OCI-M1 (cell line): Measurements from ENCODE around the gene GPX7.

Experiments
- DNase-seq: peaks from one replicate; lab custom pipeline; 2025; lab: John Stamatoyannopoulos, UW

Gene GPX7

GRCh38 chr1:52629325-52629643, 27.1 kb downstream of the GPX7 start:
- no peak for DNase-seq

DNA sequence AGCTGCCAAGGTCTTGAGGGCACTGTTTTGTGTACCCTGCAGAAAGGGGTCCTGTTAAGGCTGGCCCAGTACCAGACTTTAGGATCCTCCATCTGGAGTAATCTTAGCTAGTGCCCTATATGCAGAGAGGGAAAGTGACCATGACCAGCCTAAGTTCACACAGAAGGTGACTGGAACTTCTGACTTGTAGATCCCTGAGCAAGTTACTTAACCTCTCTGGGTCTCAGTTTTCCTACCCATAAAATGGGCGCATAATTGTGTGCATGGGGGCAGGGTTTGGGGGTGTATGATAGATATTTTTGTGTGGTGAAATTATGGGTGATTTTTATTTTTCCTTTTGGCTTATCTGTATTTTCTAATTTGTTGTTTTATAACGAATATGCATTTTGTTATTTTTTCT, 27.5 kb downstream of the GPX7 start:
- no peak for DNase-seq

DNA sequence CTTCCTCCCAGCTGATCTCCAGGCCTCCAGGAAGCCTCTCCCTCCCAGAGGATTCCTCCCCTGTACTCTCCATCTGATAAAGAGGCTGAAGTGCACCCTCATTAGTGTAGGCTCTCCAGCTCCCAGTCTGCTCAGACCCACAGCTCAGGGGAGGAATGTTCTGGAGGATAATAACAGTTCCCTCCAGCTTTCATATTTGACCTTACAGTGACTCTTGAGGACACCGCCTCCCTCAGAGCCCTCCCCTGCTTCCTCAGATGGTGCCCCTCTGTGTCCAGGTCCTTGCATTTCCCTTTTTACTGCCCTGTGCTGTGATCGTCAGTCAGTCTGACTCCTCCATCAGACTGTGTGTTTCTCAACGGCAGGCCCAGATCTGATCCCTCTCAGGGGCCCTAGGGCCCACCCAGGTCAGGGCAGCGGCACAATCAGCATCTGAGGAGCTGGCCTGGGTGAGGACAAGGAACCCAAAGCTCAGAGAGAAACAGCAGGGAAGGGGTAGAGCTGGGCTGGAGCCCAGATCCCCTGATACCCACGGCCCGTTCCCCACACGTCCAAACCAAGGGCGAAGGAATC, 29.7 kb downstream of the GPX7 start:
- no peak for DNase-seq

DNA sequence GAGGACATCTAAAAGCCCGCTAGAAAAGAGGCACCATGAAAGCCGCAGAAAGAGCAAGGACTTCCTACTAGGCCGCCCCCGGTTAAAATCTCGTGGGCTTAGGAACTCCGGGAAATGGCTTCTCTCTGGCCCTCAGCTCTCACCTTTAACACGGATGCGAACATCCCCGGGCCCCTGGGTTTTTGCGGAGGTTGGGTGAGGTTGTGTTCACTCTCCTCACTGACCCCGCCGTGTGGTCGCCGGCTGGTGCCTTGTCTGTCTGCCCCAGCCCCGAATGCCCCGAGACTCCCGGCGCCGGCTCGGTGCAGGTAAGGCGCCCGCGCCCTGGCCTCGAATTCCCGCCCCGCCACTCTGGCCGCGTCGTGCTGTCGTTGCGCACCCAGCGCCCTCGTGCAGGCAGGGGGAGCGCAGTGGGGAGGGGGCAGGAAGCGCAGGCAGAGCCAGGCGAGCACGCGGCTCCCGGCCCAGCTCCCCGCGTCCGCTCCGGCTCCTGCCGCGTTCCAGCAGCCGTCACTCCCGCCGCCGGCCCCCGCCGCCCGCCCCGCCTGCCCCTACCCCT, 30.6 kb downstream of the GPX7 start, which contains the start of gene SHISAL2A:
TSS of gene SHISAL2A (plus strand) at position 437 of the 559 bp plus-strand sequence. CDS start 326 bp downstream, outside the sequence.
- DNase-seq: no peak

DNA sequence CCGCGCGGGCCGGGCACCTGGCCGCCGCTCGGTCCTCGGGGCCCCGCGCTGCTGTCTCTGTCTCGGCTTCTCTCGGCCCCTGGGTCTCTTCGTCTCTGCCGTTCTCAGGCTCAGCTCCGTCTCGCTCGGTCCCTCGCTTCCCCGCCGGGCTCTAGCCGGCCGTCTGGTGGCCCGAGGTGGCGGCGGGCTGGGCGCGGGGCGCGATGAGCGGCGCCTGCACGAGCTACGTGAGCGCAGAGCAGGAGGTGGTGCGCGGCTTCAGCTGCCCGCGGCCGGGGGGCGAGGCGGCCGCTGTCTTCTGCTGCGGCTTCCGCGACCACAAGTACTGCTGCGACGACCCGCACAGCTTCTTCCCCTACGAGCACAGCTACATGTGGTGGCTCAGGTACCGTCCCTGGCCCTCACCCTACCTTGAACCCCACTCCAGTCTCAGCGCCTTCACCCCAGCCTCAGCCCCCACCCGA, 31.2 kb downstream of the GPX7 start:
- no peak for DNase-seq

GRCh38 chr1:52634111-52634510, 31.9 kb downstream of the GPX7 start:
- no peak for DNase-seq

DNA sequence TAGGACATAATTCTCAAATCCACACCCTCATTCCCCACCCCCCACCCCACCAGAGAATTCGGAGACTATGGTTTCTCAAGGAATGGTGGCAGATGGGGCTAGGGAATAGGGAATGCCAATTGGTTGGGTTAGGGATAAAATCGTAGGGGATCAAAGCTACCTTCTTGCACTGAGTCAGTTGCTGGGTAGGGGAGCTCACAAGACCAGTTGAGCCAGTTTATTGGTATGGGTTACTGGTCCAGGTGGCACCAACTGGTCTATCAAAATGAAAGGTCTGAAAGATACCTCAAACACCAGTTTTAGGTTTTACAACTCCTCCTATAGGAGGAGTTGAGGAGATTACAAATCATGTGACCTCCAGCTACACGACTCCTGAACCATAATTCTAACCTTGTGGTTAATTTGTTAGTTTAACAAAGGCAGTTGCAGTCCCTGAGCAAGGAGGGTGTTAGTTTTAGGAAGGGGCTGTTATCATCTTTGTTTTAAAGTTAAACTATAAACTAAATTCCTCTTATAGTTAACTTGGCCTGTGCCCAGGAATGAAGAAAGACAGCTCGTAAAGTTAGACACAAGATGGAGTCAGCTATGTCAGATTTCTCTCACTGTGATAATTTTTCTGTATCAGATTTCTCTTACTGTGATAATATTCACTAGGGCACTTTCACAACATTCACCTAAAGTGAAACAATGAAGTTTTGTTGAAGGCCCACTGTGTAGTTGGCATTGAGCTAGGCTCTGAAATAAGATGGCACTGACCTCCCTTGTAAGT, 33.3 kb downstream of the GPX7 start:
- no peak for DNase-seq

DNA sequence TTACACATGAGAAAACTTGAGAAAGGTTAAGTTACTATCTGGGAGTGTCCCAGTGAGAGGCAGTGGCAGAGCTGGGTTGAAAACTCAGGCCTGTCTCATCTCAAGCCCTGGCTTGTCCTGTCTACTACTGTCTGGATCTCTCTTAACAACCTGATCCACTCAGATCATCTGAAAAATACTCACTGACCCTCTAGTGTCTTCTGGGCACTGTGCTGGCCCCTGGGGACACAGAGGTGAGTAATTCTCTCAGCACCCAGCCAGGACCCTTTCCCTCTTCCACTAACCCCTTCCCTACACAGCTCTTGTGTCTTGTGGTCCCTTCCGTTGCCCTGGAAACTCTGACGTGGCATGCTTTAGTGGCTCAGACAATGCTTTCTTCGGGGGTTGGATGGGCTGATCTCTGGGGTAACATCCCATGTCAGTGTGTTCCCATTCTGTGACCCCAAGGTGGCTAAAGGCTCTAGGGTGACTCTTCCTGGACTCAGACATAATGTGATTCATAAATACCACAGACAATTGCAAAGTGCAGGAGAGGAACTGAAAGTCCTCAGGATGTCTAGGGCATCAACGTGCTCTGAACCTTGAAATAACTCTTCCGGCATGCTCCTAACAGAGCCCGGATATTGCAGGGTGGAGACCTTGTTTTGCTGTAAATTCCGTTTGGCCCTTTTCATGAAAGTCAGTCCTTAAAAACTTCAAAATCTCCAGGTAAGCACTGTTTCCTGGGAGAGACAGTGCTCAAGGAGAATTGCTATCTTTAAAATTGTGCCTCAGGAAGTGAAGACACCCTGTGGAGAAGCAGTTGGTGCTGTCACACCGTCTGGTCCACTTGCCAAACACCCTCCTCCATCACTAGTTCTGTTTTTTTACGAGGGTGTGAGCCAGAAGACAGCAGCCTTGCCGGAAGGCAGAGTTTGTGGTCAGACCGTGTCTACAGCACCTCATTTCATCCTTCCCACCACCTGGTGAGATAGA, 34.8 kb downstream of the GPX7 start:
- DNase-seq: no peak

GRCh38 chr1:52637946-52638345, 35.8 kb downstream of the GPX7 start:
- no peak for DNase-seq

GRCh38 chr1:52640697-52641096, 38.5 kb downstream of the GPX7 start:
- DNase-seq: no peak

- DNase-seq: no peak
Observed at GRCh38 chr1:52641307-52641706, 39.1 kb downstream of the GPX7 start.

DNA sequence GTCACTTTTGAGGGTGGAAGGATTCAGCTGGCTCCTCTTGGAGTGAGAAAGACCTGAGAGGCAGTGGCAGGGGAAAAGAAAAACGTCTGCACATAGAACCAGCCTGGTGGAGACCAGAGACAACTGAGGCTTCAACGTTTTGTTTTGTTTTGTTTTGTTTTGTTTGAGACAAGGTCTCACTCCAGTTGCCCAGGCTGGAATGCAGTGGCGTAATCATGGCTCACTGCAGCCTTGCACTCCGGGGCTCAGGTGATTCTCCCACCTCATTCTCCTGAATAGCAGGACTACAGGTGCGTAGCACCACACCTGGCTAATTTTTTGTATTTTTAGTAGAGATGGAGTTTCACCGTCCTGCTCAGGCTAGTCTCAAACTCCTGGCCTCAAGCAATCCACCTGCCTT, 43.1 kb downstream of the GPX7 start:
- DNase-seq: no peak

DNA sequence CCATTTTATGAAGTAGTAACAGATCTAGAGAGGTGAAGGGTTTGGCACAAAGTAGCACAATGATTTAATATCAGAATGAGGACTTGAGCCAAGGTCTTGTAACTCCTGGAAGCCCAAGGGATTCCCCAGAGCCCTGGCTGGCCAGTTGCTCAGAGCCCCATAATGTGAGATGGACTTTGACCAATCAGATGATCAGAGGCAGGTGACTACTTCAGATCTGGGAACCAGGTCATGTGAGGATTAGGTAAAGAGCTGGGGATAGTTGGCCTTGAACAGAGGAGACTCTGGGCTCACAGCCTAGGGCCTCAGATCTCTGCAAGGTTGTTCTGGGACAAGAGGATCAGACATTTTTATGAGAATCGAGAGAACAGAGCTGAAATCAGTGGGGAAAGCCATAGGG, 49.7 kb downstream of the GPX7 start:
- DNase-seq: no peak

DNA sequence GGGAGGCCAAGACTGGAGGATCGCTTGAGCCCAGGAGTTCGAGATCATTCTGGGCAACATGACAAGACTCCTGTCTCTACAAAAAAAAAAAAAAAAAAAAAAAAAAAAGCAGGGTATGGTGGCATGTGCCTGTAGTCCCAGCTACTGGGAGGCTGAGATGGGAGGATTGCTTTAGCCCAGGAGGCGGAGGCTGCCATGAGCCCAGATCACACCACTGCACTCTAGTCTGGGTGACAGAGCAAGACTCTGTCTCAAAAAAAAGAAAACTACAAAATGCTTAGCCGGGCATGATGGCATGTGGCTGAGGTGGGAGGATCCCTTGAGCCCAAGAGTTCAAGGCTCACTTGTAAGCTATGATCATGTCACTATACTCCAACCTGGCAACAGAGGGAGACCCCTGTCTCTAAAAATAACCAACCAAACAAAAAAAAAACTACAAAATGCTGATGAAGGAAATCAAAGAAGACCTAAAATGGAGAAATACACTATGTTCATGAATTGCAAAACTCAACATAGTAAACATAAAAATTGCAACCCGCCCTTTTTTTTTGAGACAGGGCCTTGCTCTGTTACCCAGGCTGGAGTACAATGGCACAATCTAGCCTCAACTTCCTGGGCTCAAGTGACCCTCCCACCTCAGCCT, 51.2 kb downstream of the GPX7 start:
- DNase-seq: no peak

- DNase-seq: no peak
Observed at GRCh38 chr1:52654063-52654462, 51.9 kb downstream of the GPX7 start.

DNA sequence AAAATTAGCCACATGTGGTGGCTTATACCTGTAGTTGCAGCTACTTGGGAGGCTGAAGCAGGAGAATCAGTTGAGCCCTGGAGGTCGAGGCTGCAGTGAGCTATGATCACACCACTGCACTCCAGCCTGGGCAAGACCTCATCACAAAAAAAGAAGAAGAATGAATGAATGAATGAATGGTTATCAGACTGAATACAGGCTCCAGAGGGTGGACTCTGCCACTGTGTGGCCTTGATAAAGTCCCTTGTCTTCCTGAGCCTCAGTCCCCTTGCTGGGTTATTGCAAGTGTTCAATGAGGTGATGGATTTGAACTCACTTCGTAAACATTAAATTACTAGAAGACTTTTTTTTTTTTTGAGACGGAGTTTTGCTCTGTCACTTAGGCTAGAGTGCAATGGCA, 55.5 kb downstream of the GPX7 start:
- no peak for DNase-seq
